ENCODE data around the gene UCKL1.
"Not testable (repeated sequence)": the region's sequence is repeated elsewhere in the genome, so short reads cannot be mapped to it uniquely, and the experiment has no call there.

The UCKL1 gene

GRCh38 chr20:63962426-63963347 is 6.5 kb upstream of the UCKL1 start:
- TF ChIP-seq CTCF (IDR thresholded peaks at IDR 0.05; ENCODE audit: low read depth, low read length): no peak
- H3K4me3 ChIP-seq (replicated peaks in 1 of 2; ENCODE audit: low read depth in 2 of 2, low read length in 2 of 2): no peak overlapping the region
- DNase-seq (ENCODE audit: low read depth in 2 of 2): no peak

- no peak overlapping the region for H3K4me3 ChIP-seq (replicated peaks in 1 of 2; ENCODE audit: low read depth in 2 of 2, low read length in 2 of 2)
- no peak for DNase-seq (ENCODE audit: low read depth in 2 of 2)
- no peak for TF ChIP-seq CTCF (IDR thresholded peaks at IDR 0.05; ENCODE audit: low read depth, low read length)
Observed at GRCh38 chr20:63961664-63962425, 5.6 kb upstream of the UCKL1 start.

GRCh38 chr20:63960654-63961621 is 4.7 kb upstream of the UCKL1 start:
- DNase-seq (ENCODE audit: low read depth in 2 of 2); H3K4me3 ChIP-seq (replicated peaks in 1 of 2; ENCODE audit: low read depth in 2 of 2, low read length in 2 of 2): not testable (repeated sequence)

GRCh38 chr20:63959699-63960075 is 3.5 kb upstream of the UCKL1 start:
- TF ChIP-seq CTCF (IDR thresholded peaks at IDR 0.05; ENCODE audit: low read depth, low read length): no peak
- DNase-seq (ENCODE audit: low read depth in 2 of 2): no peak
- no peak overlapping the region for H3K4me3 ChIP-seq (replicated peaks in 1 of 2; ENCODE audit: low read depth in 2 of 2, low read length in 2 of 2)

GRCh38 chr20:63958964-63959698 is 2.9 kb upstream of the UCKL1 start:
- no peak overlapping the region for H3K4me3 ChIP-seq (replicated peaks in 1 of 2; ENCODE audit: low read depth in 2 of 2, low read length in 2 of 2)
- no peak for TF ChIP-seq CTCF (IDR thresholded peaks at IDR 0.05; ENCODE audit: low read depth, low read length)
- no peak for DNase-seq (ENCODE audit: low read depth in 2 of 2)

- no peak for TF ChIP-seq CTCF (IDR thresholded peaks at IDR 0.05; ENCODE audit: low read depth, low read length)
- no peak overlapping the region for H3K4me3 ChIP-seq (replicated peaks in 1 of 2; ENCODE audit: low read depth in 2 of 2, low read length in 2 of 2)
- no peak for DNase-seq (ENCODE audit: low read depth in 2 of 2)
Observed at GRCh38 chr20:63958471-63958870, 2.3 kb upstream of the UCKL1 start.
